ENCODE measurements around the gene STX2.

The STX2 gene

DNA sequence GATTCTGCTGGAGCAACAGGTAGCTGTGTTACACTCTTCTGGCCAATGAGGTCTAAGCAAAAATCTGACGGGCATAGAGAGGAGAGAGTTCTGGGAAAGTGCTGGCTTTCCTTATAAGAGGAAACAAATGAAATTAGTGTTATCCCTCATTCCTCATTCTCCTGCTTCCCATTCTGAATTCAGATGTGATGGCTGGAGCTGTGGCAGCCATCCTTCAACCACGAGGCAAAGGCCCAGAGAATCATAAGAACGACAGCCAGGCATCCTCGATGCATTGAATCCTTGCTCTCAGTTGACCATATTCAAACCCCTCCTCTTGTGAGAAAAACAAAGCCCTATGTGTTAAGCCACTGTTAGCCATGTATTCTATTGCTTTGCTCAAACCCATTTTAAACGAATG, 95.4 kb downstream of the STX2 start:
- Histone ChIP-seq H3K4me3 (IDR thresholded peaks at IDR 0.05; ENCODE audit: insufficient read depth, low read depth, low read length) (no peak overlapping the region), H3K27ac (no peak overlapping the region), H3K36me3 (ENCODE audit: insufficient read depth) (no peaks in the 10 kb centered on the region), H3K4me2 (no peak overlapping the region), H3K27me3 (ENCODE audit: insufficient read depth, low read depth) (no peaks in the 10 kb centered on the region), H3K79me2 (ENCODE audit: insufficient read depth, low read depth) (no peaks in the 10 kb centered on the region), H3K9ac (no peak overlapping the region), H3K4me1 (ENCODE audit: low read depth, poor library complexity, severe bottlenecking) (no peaks in the 10 kb centered on the region), H4K20me1 (ENCODE audit: insufficient read depth) (no peaks in the 10 kb centered on the region), H2AFZ (ENCODE audit: low read depth) (no peak overlapping the region)
- no peak for TF ChIP-seq CTCF (conservative IDR thresholded peaks at IDR 0.05; ENCODE audit: low read depth, low read length)

DNA sequence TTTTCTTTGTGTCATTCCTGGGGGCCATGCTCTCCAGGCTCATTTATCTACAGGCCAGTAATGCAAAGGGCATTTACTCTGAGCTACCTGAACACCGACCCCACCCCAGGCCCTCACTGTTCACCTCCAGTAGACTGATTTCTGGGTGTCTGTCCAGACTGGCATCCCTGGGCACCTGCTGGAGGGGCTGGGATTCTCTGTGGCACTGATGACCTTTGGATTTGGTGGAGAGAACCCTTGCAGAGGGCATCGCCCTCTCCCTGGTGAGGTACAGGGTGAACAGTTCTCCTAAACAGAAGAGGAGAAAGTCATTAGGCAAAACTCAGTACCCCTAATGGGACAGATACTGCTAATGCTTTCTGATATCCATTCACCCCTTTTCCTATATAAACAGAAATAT, 95.9 kb downstream of the STX2 start:
- H3K36me3 ChIP-seq (ENCODE audit: insufficient read depth) = no peaks in the 10 kb centered on the region
- no peak overlapping the region for H3K4me3 ChIP-seq (IDR thresholded peaks at IDR 0.05; ENCODE audit: insufficient read depth, low read depth, low read length)
- H3K9ac ChIP-seq = no peak overlapping the region
- H3K4me1 ChIP-seq (ENCODE audit: low read depth, poor library complexity, severe bottlenecking) = no peaks in the 10 kb centered on the region
- H4K20me1 ChIP-seq (ENCODE audit: insufficient read depth) = no peaks in the 10 kb centered on the region
- H3K27ac ChIP-seq = no peak overlapping the region
- no peak overlapping the region for H2AFZ ChIP-seq (ENCODE audit: low read depth)
- H3K4me2 ChIP-seq = no peak overlapping the region
- H3K79me2 ChIP-seq (ENCODE audit: insufficient read depth, low read depth) = no peaks in the 10 kb centered on the region
- H3K27me3 ChIP-seq (ENCODE audit: insufficient read depth, low read depth) = no peaks in the 10 kb centered on the region
- TF ChIP-seq CTCF (conservative IDR thresholded peaks at IDR 0.05; ENCODE audit: low read depth, low read length) = no peak

- Histone ChIP-seq H3K4me1 (ENCODE audit: low read depth, poor library complexity, severe bottlenecking) (no peaks in the 10 kb centered on the region), H4K20me1 (ENCODE audit: insufficient read depth) (no peaks in the 10 kb centered on the region), H3K9ac (no peak overlapping the region), H3K4me2 (no peak overlapping the region), H3K36me3 (ENCODE audit: insufficient read depth) (no peaks in the 10 kb centered on the region), H3K79me2 (ENCODE audit: insufficient read depth, low read depth) (no peaks in the 10 kb centered on the region), H2AFZ (ENCODE audit: low read depth) (no peak overlapping the region), H3K4me3 (IDR thresholded peaks at IDR 0.05; ENCODE audit: insufficient read depth, low read depth, low read length) (no peak overlapping the region), H3K27me3 (ENCODE audit: insufficient read depth, low read depth) (no peaks in the 10 kb centered on the region), H3K27ac (no peak overlapping the region)
- TF ChIP-seq CTCF (conservative IDR thresholded peaks at IDR 0.05; ENCODE audit: low read depth, low read length) = no peak
These were observed 96.3 kb downstream of the STX2 start for GRCh38 chr12:130742716-130743115.

GRCh38 chr12:130742112-130742511, 96.9 kb downstream of the STX2 start:
- no peak for TF ChIP-seq CTCF (conservative IDR thresholded peaks at IDR 0.05; ENCODE audit: low read depth, low read length)
- H2AFZ ChIP-seq (ENCODE audit: low read depth) = no peak overlapping the region
- no peaks in the 10 kb centered on the region for H3K4me1 ChIP-seq (ENCODE audit: low read depth, poor library complexity, severe bottlenecking)
- H3K36me3 ChIP-seq (ENCODE audit: insufficient read depth) = no peaks in the 10 kb centered on the region
- H3K27me3 ChIP-seq (ENCODE audit: insufficient read depth, low read depth) = no peaks in the 10 kb centered on the region
- no peaks in the 10 kb centered on the region for H3K79me2 ChIP-seq (ENCODE audit: insufficient read depth, low read depth)
- H4K20me1 ChIP-seq (ENCODE audit: insufficient read depth) = no peaks in the 10 kb centered on the region
- no peak overlapping the region for H3K27ac ChIP-seq
- no peak overlapping the region for H3K4me2 ChIP-seq
- H3K9ac ChIP-seq = no peak overlapping the region
- no peak overlapping the region for H3K4me3 ChIP-seq (IDR thresholded peaks at IDR 0.05; ENCODE audit: insufficient read depth, low read depth, low read length)

Data from KMS-11 (cell line).